ENCODE measurements around the gene COLEC12. TPM values are rescaled to one million over a fixed set of nuclear protein-coding genes. Genes with fewer than 3 reads are reported as not detected.

Gene COLEC12
- total and polyA plus RNA-seq, 10 of the 15 experiments (the other 5 are each of a cell fraction or from before 2014, with no cell fraction given) = 0.04 to 0.05 TPM; not detected in 8

GRCh38 chr18:420661-421246, 79.7 kb downstream of the COLEC12 start (continued):
- TF ChIP-seq ZNF687 (IDR thresholded peaks at IDR 0.05) (no peak), PBX3 (IDR thresholded peaks at IDR 0.05; ENCODE audit: insufficient replicate concordance, low read depth, low read length) (no peak)

- Histone ChIP-seq H3K4me2 (ENCODE audit: control insufficient read depth, insufficient read depth) (no peak overlapping the region), H3K27me3 (replicated peaks in 1 of 2; ENCODE audit: control insufficient read depth in 2 of 2, insufficient read depth in 2 of 2, low read length in 1 of 2) (no peaks in the 10 kb centered on the region; a peak in 1 of 4 replicates), H3K9ac (ENCODE audit: control insufficient read depth, insufficient read depth, low read length) (no peak overlapping the region), H2AFZ (ENCODE audit: control insufficient read depth, low read depth, low read length) (no peak overlapping the region), H3K79me2 (ENCODE audit: control insufficient read depth, insufficient read depth, low read length) (no peaks in the 10 kb centered on the region), H3K9me3 (replicated peaks; ENCODE audit: control insufficient read depth, insufficient read depth, low read length) (no peaks in the 10 kb centered on the region), H3K27ac (ENCODE audit: control insufficient read depth, insufficient read depth) (no peak overlapping the region), H3K4me1 (ENCODE audit: control insufficient read depth, insufficient read depth, low read length) (no peaks in the 10 kb centered on the region), H3K4me3 (no peak overlapping the region), H3K36me3 (ENCODE audit: control insufficient read depth in 2 of 2, insufficient read depth in 2 of 2, low read length in 1 of 2) (no peaks in the 10 kb centered on the region), H4K20me1 (ENCODE audit: control insufficient read depth, insufficient read depth) (no peaks in the 10 kb centered on the region)
- ATAC-seq (no peak), FAIRE-seq (peak; percentile 44), DNase-seq (ENCODE audit: low read depth, low spot score) (no peak)
- intact Hi-C loops (cut with micrococcal nuclease; ENCODE audit: unreplicated experiment) = no loop called here
- BruUV-seq (replicated peaks) = no TSS peak
- POLR2A ChIA-PET = no interaction called here
- in situ Hi-C loops (cut with MboI) = no loop called here
- CTCF ChIA-PET = no interaction called here
- SMC1A ChIA-PET (ENCODE audit: uncharacterized antibody, unreplicated experiment) = no interaction called here
- TF ChIP-seq TCF12 (IDR thresholded peaks at IDR 0.05; ENCODE audit: low read depth, low read length) = no peak
- no peak for TF ChIP-seq HSF1 (IDR thresholded peaks at IDR 0.05; ENCODE audit: low read depth, low read length)
- no peak for TF ChIP-seq ZNF274 (IDR thresholded peaks at IDR 0.05; ENCODE audit: insufficient read depth, insufficient read length)
- TF ChIP-seq E2F8 (IDR thresholded peaks at IDR 0.05; ENCODE audit: low read depth, partially characterized antibody) = no peak
- TF ChIP-seq TBL1XR1 (IDR thresholded peaks at IDR 0.05; ENCODE audit: low read depth, low read length) = no peak
- no peak for TF ChIP-seq NR2F1 (conservative IDR thresholded peaks at IDR 0.05)
- TF ChIP-seq SMAD5 (IDR thresholded peaks at IDR 0.05; ENCODE audit: low read depth) = no peak
- RAD21 ChIA-PET (ENCODE audit: unreplicated experiment) = no interaction called here
- WGBS (ENCODE audit: insufficient coverage, insufficient replicate concordance, low lambda C conversion rate, missing lambda C conversion rate) = 12% methylated on average over 5 of the region's 5 CpGs
Observed at GRCh38 chr18:419541-420175, 80.8 kb downstream of the COLEC12 start.

All from GM12878 (cell line).